Activated CD8-positive, alpha-beta memory T cell treated with anti-CD3 and anti-CD28 coated beads for 36 hours (primary cell): ENCODE results near the gene NOP53. TPM values are rescaled to one million over a fixed set of nuclear protein-coding genes. Genes with fewer than 3 reads are reported as not detected.

ENCODE experiments used
- total RNA-seq, 2 experiments: library from RNA; stranded (reverse); gene quantifications; one replicate each; pipeline ENCODE4 v1.2.3, GENCODE V29; 2021

NOP53 gene
- total RNA-seq, 2 experiments from 2014 or later: 201 to 204 TPM

Other genes with a start within 250 kb of the NOP53 start
- gene NAPA, start 230.5 kb upstream of the NOP53 start, total RNA-seq: 10 to 100 TPM; 59.0 to 68.5 TPM
- gene ZNF541, start 172.4 kb upstream of the NOP53 start, total RNA-seq: not detected
- gene BICRA, start 136.4 kb upstream of the NOP53 start, total RNA-seq: 10 to 100 TPM in 1 of 2 experiments, 1 to 10 TPM in 1; 9.3 to 10.9 TPM
- gene EHD2, start 32.1 kb upstream of the NOP53 start, total RNA-seq: under 1 TPM; 0.10 to 0.17 TPM
- 100 to 1,000 TPM in 1 of 2 experiments, 10 to 100 TPM in 1; 98.8 to 101 TPM for gene SELENOW, start 33.2 kb downstream of the NOP53 start, total RNA-seq
- not detected for gene TPRX1, start 59.0 kb downstream of the NOP53 start, total RNA-seq
- not detected for gene CRX, start 76.4 kb downstream of the NOP53 start, total RNA-seq
- not detected for gene TPRX2, start 113.7 kb downstream of the NOP53 start, total RNA-seq
- not detected for gene SULT2A1, start 140.8 kb downstream of the NOP53 start, total RNA-seq
- not detected for gene BSPH1, start 246.6 kb downstream of the NOP53 start, total RNA-seq
- gene ELSPBP1, start 249.1 kb downstream of the NOP53 start, total RNA-seq: not detected